Heart left ventricle (tissue), 16 donors: ENCODE data around the gene PSD4. TPM values are rescaled to one million over a fixed set of nuclear protein-coding genes. Genes with fewer than 3 reads are reported as not detected.
A peak's percentile ranks its signal among the peaks of the same experiment; 100 is the strongest.

Experiments
- ATAC-seq, 4 donors: fragments of 200-7000 bp; cut with Tn5 transposase; one replicate each; pipeline ENCODE4 v1.9.1; 2020 to 2022; ENCODE audit warnings: moderate library complexity in 4 of 4, mild to moderate bottlenecking in 3 of 4, moderate number of reproducible peaks in 1 of 4
- DNase-seq, 5 donors: peaks; one replicate each; pipeline ENCODE4 v3.0.0-alpha.2; 2020
- H3K27ac ChIP-seq, 12 donors: fragments of 200-600 bp; sonication (generic) in 4 of 12; one replicate each; pipeline versions ENCODE4 v1.5.0 to v1.8.0; 2016 to 2022; ENCODE audit warnings: mild to moderate bottlenecking in 2 of 12
- H3K27me3 ChIP-seq, 9 donors: fragments of 200-600 bp; sonication (generic) in 2 of 9; one replicate each; pipeline versions ENCODE4 v1.5.1 to v1.8.0; 2016 to 2022; ENCODE audit warnings: mild to moderate bottlenecking in 3 of 9
- H3K36me3 ChIP-seq, 9 donors: fragments of 200-600 bp; sonication (generic) in 2 of 9; one replicate each; pipeline versions ENCODE4 v1.5.0 to v1.8.0; 2018 to 2022; ENCODE audit warnings: mild to moderate bottlenecking in 2 of 9
- H3K4me1 ChIP-seq, 12 donors: fragments of 200-600 bp; sonication (generic) in 4 of 12; one replicate each; pipeline versions ENCODE4 v1.5.0 to v1.8.0; 2016 to 2022; ENCODE audit warnings: mild to moderate bottlenecking in 3 of 12
- H3K4me3 ChIP-seq, 12 donors: fragments of 200-600 bp; sonication (generic) in 4 of 12; one replicate each; pipeline versions ENCODE4 v1.5.0 to v1.8.0; 2017 to 2022; ENCODE audit warnings: mild to moderate bottlenecking in 9 of 12, moderate library complexity in 4 of 12
- H3K9me3 ChIP-seq, 12 donors: fragments of 200-600 bp; sonication (generic) in 4 of 12; one replicate each; pipeline versions ENCODE4 v1.5.0 to v1.8.0; 2016 to 2022; ENCODE audit warnings: mild to moderate bottlenecking in 1 of 12
- POLR2A ChIP-seq, 2 donors: fragments of 450-650 bp; IDR thresholded peaks; one replicate each; pipeline ENCODE4 v1.6.1; 2017; ENCODE audit warnings: antibody characterized with exemption in 2 of 2, mild to moderate bottlenecking in 2 of 2, moderate library complexity in 2 of 2
- WGBS, 4 donors: extraction: QIAGEN DNeasy Blood & Tissue Kit in 2 of 4; methylation state at CpG; one replicate each; pipeline versions ENCODE4 v1.1.5 to v1.1.7; 2013 to 2018; 5-methylcytosine and 5-hydroxymethylcytosine counted together
- intact Hi-C, 10 donors: fragments of 100-400 bp; cut with DNase I; formaldehyde crosslinking; loops; one replicate each; pipeline versions ENCODE4 v1.11.1 to v1.14.2; 2022
- polyA plus RNA-seq, 2 donors: library from polyadenylated mRNA; stranded (reverse); fragments of 200-250 nt; gene quantifications; one replicate each; pipeline ENCODE4 v1.2.3, GENCODE V29; 2013
- total RNA-seq, 9 donors: library from RNA; depleted of rRNA in 2 of 9; stranded (reverse); fragments of >200 nt in 2 of 9; fragmentation: NEBNext Ultra II Directional in 3 of 9; extraction: Animal tissue kit (Norgen Biotek cat#: 25700) in 3 of 9; gene quantifications; one replicate each; pipeline versions ENCODE4 v1.1.0 to v1.2.4, GENCODE V29; 2016 to 2023
- TF ChIP-seq, protein P1 (sequence below), 12 donors: fragments of 200-600 bp; sonication (generic) in 4 of 12; IDR thresholded peaks; one replicate each; pipeline versions ENCODE4 v1.5.0 to v1.8.0; 2018 to 2022; ENCODE audit warnings: antibody characterized with exemption in 12 of 12, mild to moderate bottlenecking in 5 of 12
- donor health status: ischemic (EF 13 %, LVEDD 7.1; RV severe dilation, severe dysfunction).
- donor health status: healthy with polysubstance abuse.
- donor health status: DM: no; HTN: yes; CAD: no.
- donor health status: DM: no; HTN: no; CAD: no.
- donor health status: ischemic (EF 25% LVEDD 6.9; RV normal size, moderate dysfunction).
- donor health status: ischemic (EF 25% LVEDD 5.7; RV mildly dilated, moderate dysfunction).
- donor health status: healthy.
- donor health status: DM: yes; HTN: yes; CAD: no.
- donor health status: ischemic (EF 35%, LVEDD 5.7; RV mildly dilated, moderate dysfunction).
- donor health status: nonischemic (EF 11% LVEDD 7.7; RV severe dilation, severe dysfunction).
- donor health status: DM: yes; HTN: yes; CAD: no.
- donor health status: PGD.
- donor health status: ischemic (EF 29% LVEDD 5.4; RV normal size, mild dysfunction).
- donor health status: nonischemic (EF 23%, LVEDD 6.1; RV moderate dilation, normal function).

Gene PSD4
- total and polyA plus RNA-seq, 11 donors, result 0.65 to 23.4 (median 1.9) TPM

DNA sequence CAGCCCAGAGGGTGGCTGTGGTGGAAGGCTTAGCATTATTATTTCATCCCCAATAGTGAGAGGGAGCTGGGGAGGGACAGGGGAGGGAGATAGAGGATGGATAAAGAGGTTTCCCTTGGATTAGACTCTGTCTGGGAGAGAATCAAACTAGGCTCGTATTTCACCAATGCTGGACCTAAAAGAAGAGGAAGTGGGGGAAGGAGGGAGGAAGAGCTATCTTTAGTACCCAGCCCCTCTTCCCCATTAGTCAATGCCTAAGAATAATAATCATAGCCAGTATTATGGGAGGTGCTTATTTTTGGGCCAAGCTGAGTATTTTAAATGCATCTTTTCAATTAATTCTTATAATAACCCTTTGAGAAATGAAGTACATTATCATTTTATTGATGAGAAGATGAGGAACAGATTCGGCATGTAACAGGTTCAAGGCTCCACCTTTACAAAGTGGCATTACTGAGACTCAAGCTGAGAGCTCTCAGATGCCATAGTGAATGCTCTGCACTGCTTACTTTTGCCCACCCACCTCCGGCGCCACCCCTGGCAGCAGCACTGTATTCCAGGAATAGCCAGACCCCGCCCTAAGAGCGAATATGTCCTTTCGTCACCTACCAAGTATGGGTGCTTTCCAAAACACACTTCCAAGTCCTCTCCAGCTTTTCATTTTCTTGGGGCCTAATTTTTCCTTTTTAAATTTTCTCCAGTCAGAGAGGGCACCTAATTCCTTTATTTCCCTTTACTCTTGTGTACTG, 83.9 kb downstream of the PSD4 start:
- Histone ChIP-seq H3K4me3 (no peak overlapping the region), H3K27me3 (peaks cover 0 to 4% (median 0%) of the 10 kb centered on the region in 9 donors), H3K4me1 (peaks cover 0 to 43% (median 3%) of the 10 kb centered on the region in 12 donors), H3K27ac (no peak overlapping the region), H3K36me3 (peaks cover 0 to 3% (median 0%) of the 10 kb centered on the region in 9 donors), H3K9me3 (no peaks in the 10 kb centered on the region)
- ATAC-seq (peak; percentile 66 to 78 (median 72)), DNase-seq (peak in 1 of 5 donors; percentile 56)
- intact Hi-C loops, result loop anchor here in 1 of 10 donors (10.0 kb wide), 1 partner anchor 123 kb away; no protein-coding TSS in a partner anchor
- WGBS, 4 donors, result 47 to 51% (median 49%) methylated on average over 7 of the region's 7 CpGs
- TF ChIP-seq, protein P1, sequence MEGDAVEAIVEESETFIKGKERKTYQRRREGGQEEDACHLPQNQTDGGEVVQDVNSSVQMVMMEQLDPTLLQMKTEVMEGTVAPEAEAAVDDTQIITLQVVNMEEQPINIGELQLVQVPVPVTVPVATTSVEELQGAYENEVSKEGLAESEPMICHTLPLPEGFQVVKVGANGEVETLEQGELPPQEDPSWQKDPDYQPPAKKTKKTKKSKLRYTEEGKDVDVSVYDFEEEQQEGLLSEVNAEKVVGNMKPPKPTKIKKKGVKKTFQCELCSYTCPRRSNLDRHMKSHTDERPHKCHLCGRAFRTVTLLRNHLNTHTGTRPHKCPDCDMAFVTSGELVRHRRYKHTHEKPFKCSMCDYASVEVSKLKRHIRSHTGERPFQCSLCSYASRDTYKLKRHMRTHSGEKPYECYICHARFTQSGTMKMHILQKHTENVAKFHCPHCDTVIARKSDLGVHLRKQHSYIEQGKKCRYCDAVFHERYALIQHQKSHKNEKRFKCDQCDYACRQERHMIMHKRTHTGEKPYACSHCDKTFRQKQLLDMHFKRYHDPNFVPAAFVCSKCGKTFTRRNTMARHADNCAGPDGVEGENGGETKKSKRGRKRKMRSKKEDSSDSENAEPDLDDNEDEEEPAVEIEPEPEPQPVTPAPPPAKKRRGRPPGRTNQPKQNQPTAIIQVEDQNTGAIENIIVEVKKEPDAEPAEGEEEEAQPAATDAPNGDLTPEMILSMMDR (IDR thresholded peaks at IDR 0.05), result no peak
- no peak for TF ChIP-seq POLR2A (IDR thresholded peaks at IDR 0.05)

DNA sequence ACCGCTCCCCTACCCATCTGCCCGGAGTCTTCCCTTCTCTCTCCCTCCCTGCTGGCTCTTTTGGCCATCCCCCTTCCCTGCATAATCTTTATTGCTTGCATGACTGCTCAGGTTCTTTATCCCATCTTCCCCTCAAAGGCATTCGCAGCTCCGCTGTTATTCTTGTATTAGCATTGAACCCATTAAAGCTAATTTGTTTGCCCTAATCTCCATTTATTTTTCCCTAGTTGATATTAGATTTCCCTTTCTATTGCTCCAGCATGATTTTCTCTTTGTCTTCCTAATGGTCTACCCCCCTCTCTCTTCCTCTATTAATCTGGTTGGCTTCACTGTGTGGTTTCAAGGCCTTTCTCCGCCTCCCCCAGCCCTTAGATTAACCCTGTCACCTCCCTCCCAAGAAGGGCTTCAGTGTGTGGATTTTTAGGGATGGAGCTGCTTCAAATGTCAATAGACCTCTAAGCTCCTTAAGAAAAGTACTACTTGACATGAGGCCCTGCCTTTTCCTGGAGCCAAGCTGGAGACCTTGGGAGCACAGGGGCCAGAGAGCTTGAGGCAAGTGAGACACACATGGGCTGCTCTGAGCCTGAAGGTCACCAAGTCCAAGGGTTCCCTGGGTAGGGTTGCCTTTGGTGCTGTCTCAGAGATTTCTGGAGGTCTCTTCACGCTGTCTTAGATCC, 84.8 kb downstream of the PSD4 start:
- H3K27ac ChIP-seq, result no peak overlapping the region
- no peak for ATAC-seq
- no peak for DNase-seq
- TF ChIP-seq, protein P1 (IDR thresholded peaks at IDR 0.05), result no peak
- TF ChIP-seq POLR2A (IDR thresholded peaks at IDR 0.05), result no peak
- H3K27me3 ChIP-seq, result peaks cover 0 to 4% (median 0%) of the 10 kb centered on the region in 9 donors
- H3K9me3 ChIP-seq, result no peaks in the 10 kb centered on the region
- H3K4me3 ChIP-seq, result no peak overlapping the region
- intact Hi-C loops, result loop anchor here in 1 of 10 donors (10.0 kb wide), 1 partner anchor 124 kb away; no protein-coding TSS in a partner anchor
- WGBS, 4 donors, result 87 to 95% (median 90%) methylated on average over 6 of the region's 6 CpGs
- H3K36me3 ChIP-seq, result peaks cover 0 to 6% (median 0%) of the 10 kb centered on the region in 9 donors
- peaks cover 0 to 40% (median 3%) of the 10 kb centered on the region in 12 donors for H3K4me1 ChIP-seq

Other genes with a start within 250 kb of the PSD4 start
- not detected for gene IL36G, start 196.0 kb upstream of the PSD4 start, total RNA-seq
- not detected for gene IL36G, start 196.0 kb upstream of the PSD4 start, polyA plus RNA-seq
- gene IL36A, start 168.5 kb upstream of the PSD4 start, total RNA-seq, result not detected
- not detected for gene IL36A, start 168.5 kb upstream of the PSD4 start, polyA plus RNA-seq
- gene IL36B, start 121.1 kb upstream of the PSD4 start, total RNA-seq, result not detected
- gene IL36B, start 121.1 kb upstream of the PSD4 start, polyA plus RNA-seq, result not detected
- not detected for gene IL36RN, start 114.8 kb upstream of the PSD4 start, total RNA-seq
- not detected for gene IL36RN, start 114.8 kb upstream of the PSD4 start, polyA plus RNA-seq
- gene IL1F10, start 106.0 kb upstream of the PSD4 start, total RNA-seq, result not detected
- gene IL1F10, start 106.0 kb upstream of the PSD4 start, polyA plus RNA-seq, result not detected
- 10 to 100 TPM in 1 of 9 donors, 1 to 10 TPM in 4, under 1 TPM in 4; 0.16 to 11.4 (median 1.0) TPM for gene IL1RN, start 46.4 kb upstream of the PSD4 start, total RNA-seq
- gene IL1RN, start 46.4 kb upstream of the PSD4 start, polyA plus RNA-seq, result under 1 TPM; 0.34 to 0.60 TPM
- 1 to 10 TPM in 2 of 9 donors, under 1 TPM in 4, not detected in 3; 0.44 to 2.3 (median 0.65) TPM for gene PAX8, start 105.0 kb downstream of the PSD4 start, total RNA-seq
- gene PAX8, start 105.0 kb downstream of the PSD4 start, polyA plus RNA-seq, result under 1 TPM in 1 of 2 donors, not detected in 1; 0.53 TPM